ENCODE measurements around the gene SH2B3.
"Not testable (repeated sequence)": the region's sequence is repeated elsewhere in the genome, so short reads cannot be mapped to it uniquely, and the experiment has no call there.

Gene SH2B3

GRCh38 chr12:111405859-111406473 lies at the start of gene SH2B3:
TSS of gene SH2B3 (plus strand) at chr12:111405923. CDS start at chr12:111418146, 12,223 bp downstream.
- H3K4me3 ChIP-seq (ENCODE audit: low read depth, low read length), result peak within 1 kb of the TSS; percentile 85

- H3K4me3 ChIP-seq (ENCODE audit: low read depth, low read length), result no peak overlapping the region
Observed at GRCh38 chr12:111359231-111359913, 46.4 kb upstream of the SH2B3 start.

GRCh38 chr12:111359914-111360276 lies 45.8 kb upstream of the SH2B3 start:
- H3K4me3 ChIP-seq (ENCODE audit: low read depth, low read length), result no peak overlapping the region

DNA sequence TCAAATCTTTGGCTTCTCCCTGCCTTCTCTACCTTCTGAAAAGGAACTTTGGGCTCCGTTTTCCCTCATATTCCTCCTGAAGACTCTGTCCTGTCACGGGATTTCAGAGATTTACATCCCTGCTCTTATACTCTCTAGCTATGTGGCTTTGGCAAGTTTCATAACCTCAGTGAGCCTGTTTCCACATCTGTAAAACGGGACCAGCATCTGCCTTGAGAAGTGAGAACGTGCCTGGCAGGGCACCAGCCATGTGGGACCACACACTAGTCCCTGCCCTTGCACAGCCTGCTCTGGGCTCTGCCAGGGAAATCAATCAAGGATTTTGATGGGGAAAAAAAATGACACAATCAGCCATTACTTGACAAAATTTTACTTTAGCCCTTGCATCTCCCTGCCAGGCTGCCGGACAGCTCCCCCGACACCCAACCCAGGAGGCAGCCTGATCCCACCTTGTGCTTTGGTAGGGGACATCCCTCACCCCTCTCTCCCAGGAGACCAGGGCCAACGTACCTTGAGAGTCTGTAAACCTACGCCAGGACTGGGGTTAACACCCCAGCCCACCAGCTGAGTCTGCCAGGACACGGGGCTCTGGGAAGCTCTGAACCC lies 45.3 kb upstream of the SH2B3 start:
- H3K4me3 ChIP-seq (ENCODE audit: low read depth, low read length), result no peak overlapping the region

DNA sequence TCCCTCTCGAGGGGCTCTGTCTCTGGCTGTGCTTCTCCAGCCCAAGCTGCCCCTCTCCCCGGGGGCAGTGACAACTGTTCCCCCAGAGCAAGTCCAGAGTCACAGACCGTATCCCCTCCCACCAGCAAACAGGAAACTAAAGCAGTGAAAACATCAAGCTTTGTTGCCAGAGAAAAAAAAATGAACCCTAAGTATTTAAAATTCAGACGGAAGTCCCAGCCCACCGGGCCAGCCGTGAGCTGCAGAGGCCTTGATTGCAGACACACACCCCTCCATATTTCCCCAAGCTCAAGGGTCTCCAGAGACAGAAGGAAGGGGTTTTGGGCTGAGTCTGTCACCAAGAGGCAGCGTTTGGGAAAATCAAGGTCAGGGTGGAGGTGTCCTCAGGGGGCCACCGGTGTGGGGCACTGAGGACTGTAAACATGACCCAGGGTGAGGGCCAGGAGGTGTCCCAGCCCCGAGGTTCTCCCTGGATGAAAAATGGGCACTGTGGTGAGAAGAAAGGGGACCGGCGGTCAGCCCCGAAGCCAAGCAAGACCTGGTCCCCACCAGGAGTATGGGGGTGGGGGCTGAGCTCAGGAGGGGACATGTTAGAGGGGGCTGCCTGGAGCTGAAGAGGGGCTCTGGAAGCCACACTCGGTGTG lies 44.5 kb upstream of the SH2B3 start:
- no peak overlapping the region for H3K4me3 ChIP-seq (ENCODE audit: low read depth, low read length)

- H3K4me3 ChIP-seq (ENCODE audit: low read depth, low read length), result no peak overlapping the region
Observed at GRCh38 chr12:111361717-111362576, 43.8 kb upstream of the SH2B3 start.

DNA sequence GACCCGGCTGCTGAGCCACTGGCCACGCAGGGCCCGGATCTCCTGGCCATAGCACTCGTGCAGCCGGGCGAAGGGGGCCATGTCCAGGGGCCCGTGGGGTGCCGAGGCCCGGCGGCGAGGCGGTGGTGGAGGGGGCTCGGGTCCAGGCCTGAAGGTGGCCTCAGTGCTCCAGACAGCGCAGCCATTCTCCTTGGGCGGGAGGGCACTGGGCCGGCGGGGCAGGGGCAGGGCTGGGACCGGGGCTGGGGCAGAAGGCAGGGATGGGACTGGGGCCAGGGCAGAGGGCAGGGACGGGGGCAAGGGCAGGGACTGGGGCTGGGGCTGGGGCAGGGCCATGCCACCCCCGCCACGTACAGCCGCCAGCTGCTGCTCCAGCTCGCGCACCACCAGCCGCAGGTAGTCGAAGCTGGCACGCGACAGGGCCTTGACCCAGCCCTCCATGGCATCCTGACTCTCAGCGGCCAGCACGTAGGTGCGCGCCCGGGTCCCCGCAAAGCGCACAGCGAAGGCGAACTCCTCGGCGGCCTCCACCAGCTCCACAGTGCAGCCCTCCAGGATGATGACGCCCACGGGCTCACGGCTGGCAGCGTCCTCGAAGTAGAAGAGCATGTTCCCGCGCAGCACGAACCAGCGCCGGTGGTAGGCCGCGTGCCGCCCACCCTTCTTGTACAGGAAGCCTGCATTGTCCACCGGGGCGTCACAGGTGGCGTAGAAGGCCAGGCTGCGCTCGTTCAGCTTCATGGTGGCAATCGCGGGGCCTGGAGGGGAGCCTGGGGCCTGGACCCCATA lies 42.8 kb upstream of the SH2B3 start:
- H3K4me3 ChIP-seq (ENCODE audit: low read depth, low read length), result no peak overlapping the region

- no peak overlapping the region for H3K4me3 ChIP-seq (ENCODE audit: low read depth, low read length)
Observed at GRCh38 chr12:111363578-111363977, 42.1 kb upstream of the SH2B3 start.

GRCh38 chr12:111366075-111366474 lies 39.6 kb upstream of the SH2B3 start:
- H3K4me3 ChIP-seq (ENCODE audit: low read depth, low read length), result no peak overlapping the region

DNA sequence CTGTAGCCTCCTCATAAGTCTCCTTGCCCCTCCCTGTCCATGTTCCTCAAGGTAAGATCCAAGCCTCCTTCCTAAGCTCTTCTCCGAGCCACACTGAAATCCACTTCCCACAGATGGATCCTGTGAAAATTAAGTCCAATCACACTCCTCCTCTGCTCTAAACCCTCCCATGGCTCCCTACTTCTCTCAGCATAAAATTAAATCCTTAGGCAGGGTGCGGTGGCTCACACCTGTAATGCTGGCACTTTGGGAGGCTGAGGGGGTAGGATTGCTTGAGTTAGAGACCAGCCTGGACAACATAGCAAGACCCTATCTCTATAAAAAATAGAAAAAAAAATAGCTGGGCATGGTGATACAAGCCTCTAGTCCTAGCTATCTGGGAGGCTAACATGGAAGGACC lies 39.1 kb upstream of the SH2B3 start:
- H3K4me3 ChIP-seq (ENCODE audit: low read depth, low read length), result no peak overlapping the region

- no peak overlapping the region for H3K4me3 ChIP-seq (ENCODE audit: low read depth, low read length)
Observed at GRCh38 chr12:111367661-111368221, 38.0 kb upstream of the SH2B3 start.

- H3K4me3 ChIP-seq (ENCODE audit: low read depth, low read length), result peak overlapping the region; percentile 72
Observed at GRCh38 chr12:111368291-111368787, 37.4 kb upstream of the SH2B3 start.

GRCh38 chr12:111368788-111369495 lies 36.8 kb upstream of the SH2B3 start, which contains the start of gene PHETA1:
TSS of gene PHETA1 (minus strand) at chr12:111369095. CDS start at chr12:111363427, 5,668 bp downstream.
- peak within 1 kb of the TSS; percentile 72 for H3K4me3 ChIP-seq (ENCODE audit: low read depth, low read length)

GRCh38 chr12:111369496-111370220 lies 36.1 kb upstream of the SH2B3 start:
- H3K4me3 ChIP-seq (ENCODE audit: low read depth, low read length), result peak overlapping the region; percentile 72

GRCh38 chr12:111373231-111373630 lies 32.5 kb upstream of the SH2B3 start:
- H3K4me3 ChIP-seq (ENCODE audit: low read depth, low read length), result not testable (repeated sequence)

GRCh38 chr12:111377440-111377839 lies 28.3 kb upstream of the SH2B3 start:
- H3K4me3 ChIP-seq (ENCODE audit: low read depth, low read length), result no peak overlapping the region

GRCh38 chr12:111379942-111380554 lies 25.7 kb upstream of the SH2B3 start:
- no peak overlapping the region for H3K4me3 ChIP-seq (ENCODE audit: low read depth, low read length)

DNA sequence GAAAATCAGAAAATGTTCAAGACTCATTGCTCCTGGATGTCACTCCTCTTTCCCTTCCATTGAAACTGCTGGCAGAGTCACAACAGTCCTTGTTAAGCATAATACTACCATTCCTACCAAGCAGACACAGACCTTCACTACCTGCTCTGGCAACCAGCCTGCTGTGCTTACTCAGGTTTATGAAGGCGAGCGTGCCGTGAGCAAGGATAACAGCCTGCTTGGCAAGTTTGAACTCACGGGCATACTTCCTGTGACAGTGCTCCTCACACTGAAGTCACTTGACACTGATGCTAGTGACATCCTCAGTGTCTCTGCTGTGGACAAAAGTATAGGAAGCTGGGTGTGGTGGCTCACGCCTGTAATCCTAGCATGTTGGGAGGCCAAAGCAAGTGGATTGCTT lies 21.1 kb upstream of the SH2B3 start:
- no peak overlapping the region for H3K4me3 ChIP-seq (ENCODE audit: low read depth, low read length)

Data from iPS-11a (cell line).